ENCODE data around the gene SIX5.
"Not testable (repeated sequence)": the region's sequence is repeated elsewhere in the genome, so short reads cannot be mapped to it uniquely, and the experiment has no call there.

- not testable (repeated sequence) for TF ChIP-seq CTCF (IDR thresholded peaks at IDR 0.05; ENCODE audit: borderline replicate concordance, extremely low read depth, low read length, poor library complexity, severe bottlenecking); EZH2 (IDR thresholded peaks at IDR 0.05; ENCODE audit: borderline replicate concordance, low read depth, low read length, severe bottlenecking)
Measured at GRCh38 chr19:45728683-45729082, 40.4 kb downstream of the SIX5 start.
